Measurements from ENCODE around the gene MYH3. TPM values are rescaled to one million over a fixed set of nuclear protein-coding genes. Genes with fewer than 3 reads are reported as not detected.

MYH3 gene
- total RNA-seq, 2 experiments from 2014 or later = 1.8 to 4.1 TPM

DNA sequence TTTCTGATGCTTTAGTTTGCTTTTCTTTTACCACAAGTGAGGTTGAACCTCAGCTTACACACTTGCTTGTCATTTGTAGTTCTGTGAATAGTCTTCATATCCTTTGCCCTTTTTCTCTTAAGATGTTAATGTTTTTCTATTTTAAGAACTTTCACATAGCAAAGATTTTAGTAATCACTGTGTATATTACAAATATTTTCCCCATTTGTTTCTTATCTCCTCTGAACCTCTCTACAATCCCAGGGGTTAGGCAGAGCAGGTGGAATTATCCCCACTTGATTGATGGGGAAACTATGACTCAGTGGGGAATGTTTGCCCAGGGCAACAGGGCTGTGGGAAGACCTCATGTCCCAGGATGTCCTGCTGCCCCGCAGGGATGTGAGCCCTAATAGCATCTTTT lies 11.7 kb upstream of the MYH3 start:
- intact Hi-C loops (cut with micrococcal nuclease) = loop anchor here (2.0 kb wide), 1 partner anchor 30 kb away; no protein-coding TSS in a partner anchor
- H3K27ac Mint-ChIP-seq = no peak overlapping the region
- TF ChIP-seq, protein P1, sequence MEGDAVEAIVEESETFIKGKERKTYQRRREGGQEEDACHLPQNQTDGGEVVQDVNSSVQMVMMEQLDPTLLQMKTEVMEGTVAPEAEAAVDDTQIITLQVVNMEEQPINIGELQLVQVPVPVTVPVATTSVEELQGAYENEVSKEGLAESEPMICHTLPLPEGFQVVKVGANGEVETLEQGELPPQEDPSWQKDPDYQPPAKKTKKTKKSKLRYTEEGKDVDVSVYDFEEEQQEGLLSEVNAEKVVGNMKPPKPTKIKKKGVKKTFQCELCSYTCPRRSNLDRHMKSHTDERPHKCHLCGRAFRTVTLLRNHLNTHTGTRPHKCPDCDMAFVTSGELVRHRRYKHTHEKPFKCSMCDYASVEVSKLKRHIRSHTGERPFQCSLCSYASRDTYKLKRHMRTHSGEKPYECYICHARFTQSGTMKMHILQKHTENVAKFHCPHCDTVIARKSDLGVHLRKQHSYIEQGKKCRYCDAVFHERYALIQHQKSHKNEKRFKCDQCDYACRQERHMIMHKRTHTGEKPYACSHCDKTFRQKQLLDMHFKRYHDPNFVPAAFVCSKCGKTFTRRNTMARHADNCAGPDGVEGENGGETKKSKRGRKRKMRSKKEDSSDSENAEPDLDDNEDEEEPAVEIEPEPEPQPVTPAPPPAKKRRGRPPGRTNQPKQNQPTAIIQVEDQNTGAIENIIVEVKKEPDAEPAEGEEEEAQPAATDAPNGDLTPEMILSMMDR (IDR thresholded peaks at IDR 0.05) = no peak
- DNase-seq (no peak), ATAC-seq (no peak)
- no peaks in the 10 kb centered on the region for H3K9me3 Mint-ChIP-seq
- H3K27me3 Mint-ChIP-seq = no peaks in the 10 kb centered on the region
- no peaks in the 10 kb centered on the region for H3K4me1 Mint-ChIP-seq (ENCODE audit: low read depth)
- H3K4me3 Mint-ChIP-seq = no peak overlapping the region
- ChIA-PET POLR2A (no interaction called here), CTCF (interaction anchor here (2.6 kb wide), 1 partner anchor 23 kb away, joined by 11 read pairs; no protein-coding TSS in a partner anchor)
- peaks cover 2% of the 10 kb centered on the region for H3K36me3 Mint-ChIP-seq (ENCODE audit: low read depth)

GRCh38 chr17:10666906-10667305 lies 9.8 kb upstream of the MYH3 start:
- POLR2A ChIA-PET = no interaction called here
- no peak overlapping the region for H3K4me3 Mint-ChIP-seq
- DNase-seq = no peak
- CTCF ChIA-PET = no interaction called here
- H3K27ac Mint-ChIP-seq = no peak overlapping the region
- H3K4me1 Mint-ChIP-seq (ENCODE audit: low read depth) = no peaks in the 10 kb centered on the region
- H3K27me3 Mint-ChIP-seq = no peaks in the 10 kb centered on the region
- no peak for ATAC-seq
- intact Hi-C loops (cut with micrococcal nuclease) = no loop called here
- no peaks in the 10 kb centered on the region for H3K9me3 Mint-ChIP-seq
- H3K36me3 Mint-ChIP-seq (ENCODE audit: low read depth) = peaks cover 1% of the 10 kb centered on the region
- TF ChIP-seq, protein P1 (IDR thresholded peaks at IDR 0.05) = no peak

GRCh38 chr17:10664571-10664970 lies 7.5 kb upstream of the MYH3 start:
- ChIA-PET POLR2A (interaction anchor here (0.5 kb wide), 1 partner anchor 36 kb away, joined by 3 read pairs; no protein-coding TSS in a partner anchor), CTCF (interaction anchor here (0.9 to 1.6 kb wide), 2 partner anchors 8 to 35 kb away, joined by 3 to 4 read pairs; no protein-coding TSS in a partner anchor)
- Mint-ChIP-seq H3K27me3 (no peaks in the 10 kb centered on the region), H3K4me3 (no peak overlapping the region), H3K4me1 (ENCODE audit: low read depth) (no peaks in the 10 kb centered on the region), H3K9me3 (no peaks in the 10 kb centered on the region), H3K36me3 (ENCODE audit: low read depth) (peaks cover 1% of the 10 kb centered on the region), H3K27ac (no peak overlapping the region)
- intact Hi-C loops (cut with micrococcal nuclease) = no loop called here
- DNase-seq (no peak), ATAC-seq (no peak)
- TF ChIP-seq, protein P1 (IDR thresholded peaks at IDR 0.05) = no peak

DNA sequence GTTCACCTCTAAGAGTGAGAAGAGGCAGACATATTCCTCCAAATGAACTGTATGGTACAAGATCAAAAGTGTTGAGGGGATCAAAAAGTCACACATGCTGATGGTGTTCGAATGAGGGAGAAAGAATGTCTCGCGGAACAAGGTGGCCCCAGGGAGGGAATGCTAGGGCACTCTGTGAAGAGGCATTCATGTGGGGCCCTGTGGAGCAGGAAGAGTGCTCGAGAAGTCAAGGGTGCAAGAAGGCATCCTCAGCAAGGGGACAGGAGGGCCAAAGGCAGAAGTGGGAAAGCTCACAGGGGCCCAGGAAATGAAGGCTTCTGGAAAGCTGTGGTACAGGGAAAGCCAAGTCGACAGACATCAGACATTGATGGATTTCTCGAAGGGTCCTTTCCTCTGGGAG lies 6.1 kb upstream of the MYH3 start:
- intact Hi-C loops (cut with micrococcal nuclease) = no loop called here
- TF ChIP-seq, protein P1 (IDR thresholded peaks at IDR 0.05) = no peak
- ATAC-seq = no peak
- no peak for DNase-seq
- H3K27me3 Mint-ChIP-seq = no peaks in the 10 kb centered on the region
- H3K36me3 Mint-ChIP-seq (ENCODE audit: low read depth) = peaks cover 3% of the 10 kb centered on the region
- no peak overlapping the region for H3K27ac Mint-ChIP-seq
- POLR2A ChIA-PET = no interaction called here
- no peak overlapping the region for H3K4me3 Mint-ChIP-seq
- H3K4me1 Mint-ChIP-seq (ENCODE audit: low read depth) = no peaks in the 10 kb centered on the region
- CTCF ChIA-PET = interaction anchor here (1.1 to 1.6 kb wide), 2 partner anchors 17 to 34 kb away, joined by 3 to 4 read pairs; no protein-coding TSS in a partner anchor
- H3K9me3 Mint-ChIP-seq = no peaks in the 10 kb centered on the region

GRCh38 chr17:10661437-10661836 lies 4.3 kb upstream of the MYH3 start:
- no peak for DNase-seq
- ChIA-PET CTCF (interaction anchor here (1.1 to 2.5 kb wide), 4 partner anchors 14 to 215 kb away, joined by 3 to 10 read pairs (median 4); no protein-coding TSS in a partner anchor), POLR2A (no interaction called here)
- H3K9me3 Mint-ChIP-seq = no peaks in the 10 kb centered on the region
- no peaks in the 10 kb centered on the region for H3K27me3 Mint-ChIP-seq
- H3K36me3 Mint-ChIP-seq (ENCODE audit: low read depth) = peaks cover 3% of the 10 kb centered on the region
- ATAC-seq = no peak
- no peak overlapping the region for H3K4me3 Mint-ChIP-seq
- no peak overlapping the region for H3K27ac Mint-ChIP-seq
- no peaks in the 10 kb centered on the region for H3K4me1 Mint-ChIP-seq (ENCODE audit: low read depth)
- TF ChIP-seq, protein P1 (IDR thresholded peaks at IDR 0.05) = no peak
- intact Hi-C loops (cut with micrococcal nuclease) = no loop called here
